GM21360 (cell line): ENCODE measurements around the gene KIAA0930.

Experiments
- ATAC-seq: cut with Tn5 transposase; IDR thresholded peaks from one replicate; pipeline ENCODE4 v1.9.1; 2021; ENCODE audit warnings: mild to moderate bottlenecking, moderate library complexity; ENCODE audit not compliant: unreplicated experiment

The KIAA0930 gene

GRCh38 chr22:45185718-45186514 lies 54.8 kb downstream of the KIAA0930 start:
- ATAC-seq: no peak

GRCh38 chr22:45183974-45184373 lies 56.7 kb downstream of the KIAA0930 start:
- ATAC-seq: no peak

DNA sequence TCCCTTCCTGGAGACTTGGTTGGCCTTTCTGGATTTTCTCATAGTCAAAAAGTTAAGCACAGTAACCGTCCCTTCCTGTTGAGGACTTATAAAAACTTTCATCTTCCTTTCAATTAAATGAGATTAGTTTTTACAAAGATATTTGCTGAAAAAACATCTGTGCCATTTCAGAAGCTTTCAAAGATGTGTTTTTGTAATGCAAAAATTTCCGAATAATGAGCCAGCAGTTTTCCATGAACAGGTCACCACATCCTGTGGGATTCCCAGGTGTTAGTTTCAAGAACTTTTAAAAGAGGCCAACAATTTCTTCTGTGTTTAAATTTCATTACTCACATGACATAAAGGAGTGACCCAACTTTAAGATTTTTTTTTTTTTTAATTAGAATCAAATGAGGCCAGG lies 58.9 kb downstream of the KIAA0930 start:
- no peak for ATAC-seq

DNA sequence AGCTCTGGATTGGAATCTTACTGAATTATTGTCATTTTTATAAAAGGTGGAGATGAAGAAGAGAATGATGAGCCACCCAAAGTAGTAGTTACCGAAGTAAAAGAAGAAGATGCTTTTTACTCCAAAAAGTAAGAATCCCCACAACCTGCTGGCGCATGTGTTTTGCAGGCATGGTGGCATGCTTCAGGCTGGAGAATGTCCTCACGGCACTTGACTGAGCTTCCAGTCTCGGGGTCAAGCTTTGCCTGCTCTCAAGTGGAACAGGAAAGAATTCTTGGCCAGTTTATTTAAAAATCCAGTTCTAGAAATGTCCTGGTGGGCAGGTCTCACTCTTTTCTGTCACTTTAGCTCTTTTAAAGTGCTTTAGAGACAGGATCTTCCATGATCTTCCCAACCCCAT lies 59.5 kb downstream of the KIAA0930 start:
- no peak for ATAC-seq

GRCh38 chr22:45180146-45180679 lies 60.5 kb downstream of the KIAA0930 start:
- no peak for ATAC-seq

- ATAC-seq: no peak
Observed at GRCh38 chr22:45179276-45180049, 61.2 kb downstream of the KIAA0930 start.

DNA sequence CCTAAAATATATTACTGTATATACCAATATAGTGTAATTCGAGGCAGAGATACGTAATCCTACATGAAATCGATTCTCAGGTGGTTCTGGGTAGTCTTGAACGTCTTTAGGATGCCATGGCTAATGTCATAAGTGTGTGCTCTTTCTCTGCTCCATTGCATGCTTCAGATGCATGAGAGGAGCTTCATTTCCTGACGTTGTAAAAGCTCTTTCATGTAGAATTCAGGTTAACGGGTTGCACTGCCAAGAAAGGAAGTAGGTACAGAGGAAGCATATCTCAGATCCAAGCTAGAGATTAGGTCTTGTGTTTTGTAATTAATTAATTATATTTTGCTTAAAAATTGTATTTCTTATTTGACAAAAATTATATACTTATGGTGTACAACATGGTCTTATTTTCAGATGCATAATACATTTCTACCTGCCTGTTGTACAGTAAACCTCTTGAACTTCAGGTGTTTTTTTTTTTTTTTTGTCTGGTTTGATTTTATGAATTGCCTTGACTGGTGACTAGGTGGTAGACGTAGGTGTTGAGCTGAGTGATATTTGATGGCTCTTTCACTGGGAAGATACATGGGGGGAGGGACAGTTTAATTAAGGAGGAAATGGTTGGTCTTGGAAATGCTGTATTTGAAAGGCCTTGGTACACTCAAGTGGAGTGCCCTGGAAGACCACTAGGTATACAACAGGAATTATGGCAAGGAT lies 67.7 kb downstream of the KIAA0930 start:
- ATAC-seq: no peak

DNA sequence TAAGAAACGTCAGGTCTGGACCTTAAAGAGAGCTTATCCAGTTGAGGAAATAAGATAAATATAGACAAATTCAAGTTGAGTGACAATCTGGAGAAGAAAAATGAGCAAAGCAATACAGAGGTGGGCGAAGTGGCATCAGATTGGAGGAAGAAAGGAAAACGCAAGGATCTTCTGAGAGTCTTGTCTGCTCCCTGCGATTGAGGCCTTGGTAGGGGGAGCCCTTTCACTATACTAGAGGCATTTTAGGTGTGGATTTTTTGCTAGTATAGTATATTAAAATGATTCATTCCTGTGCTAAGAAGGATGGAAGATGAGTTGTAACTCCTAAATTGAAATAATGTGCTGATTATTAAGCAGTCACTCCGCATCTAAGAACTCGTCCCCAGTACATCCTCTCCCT lies 68.9 kb downstream of the KIAA0930 start:
- ATAC-seq: no peak

GRCh38 chr22:45169591-45170466 lies 70.9 kb downstream of the KIAA0930 start:
- ATAC-seq: no peak

DNA sequence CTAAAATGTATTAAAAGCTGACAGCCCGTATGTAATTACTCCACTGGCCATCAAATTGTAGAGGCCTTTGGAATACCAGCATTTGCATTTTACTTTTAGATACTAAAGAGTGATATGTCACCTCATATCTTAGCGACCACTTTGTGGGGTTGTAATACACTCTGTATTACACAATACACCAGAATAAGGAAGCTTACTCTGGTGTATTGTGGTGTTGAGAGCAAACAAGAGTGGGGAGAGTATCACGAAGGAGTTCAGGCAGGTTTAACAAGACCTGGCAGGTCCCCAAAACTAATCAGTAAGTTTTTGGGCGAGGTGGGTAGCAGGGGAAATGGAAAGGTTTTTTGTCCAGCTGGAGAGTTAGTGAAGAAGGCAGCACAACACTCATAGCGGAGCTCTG lies 73.8 kb downstream of the KIAA0930 start:
- no peak for ATAC-seq

DNA sequence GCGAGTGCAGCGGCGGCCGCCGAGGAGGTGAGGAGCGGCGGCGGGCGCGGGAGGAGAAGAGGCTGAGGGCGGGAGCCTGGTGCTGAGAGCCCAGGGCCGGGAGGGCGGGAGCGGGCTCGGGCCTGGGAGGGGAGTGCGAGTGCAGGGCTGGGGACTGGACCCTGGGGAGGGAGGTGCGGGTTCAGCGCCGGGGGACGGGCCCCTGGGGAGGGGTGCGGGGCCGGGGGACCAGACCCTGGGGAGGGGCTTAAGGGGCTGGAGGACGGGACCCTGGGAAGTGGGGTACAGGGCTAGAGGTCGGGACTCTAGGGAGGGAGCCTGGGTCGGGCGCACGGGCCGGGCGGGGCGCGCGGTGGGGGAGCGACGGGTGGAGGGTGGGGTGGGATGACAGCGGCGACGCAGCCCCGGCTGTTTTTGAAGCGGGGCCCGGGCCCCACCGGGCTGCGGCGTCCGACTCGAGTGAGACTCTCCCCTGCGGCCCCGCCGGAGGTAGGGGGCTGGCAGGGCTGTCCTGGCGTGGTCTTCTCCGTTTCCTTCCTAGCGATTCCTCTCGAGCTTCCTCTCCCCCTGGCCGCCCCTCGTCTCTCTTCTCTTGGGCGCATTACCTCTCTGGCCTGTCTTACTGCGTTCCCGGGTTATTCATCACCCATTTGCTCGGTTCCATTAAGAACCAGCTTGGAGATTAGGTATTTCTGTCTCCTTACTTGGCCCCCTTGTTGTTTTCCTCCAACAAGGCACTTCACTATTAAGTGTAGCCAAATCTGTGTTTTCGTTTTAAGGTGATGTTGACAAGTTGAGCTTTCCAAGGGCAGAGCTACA lies 76.2 kb downstream of the KIAA0930 start:
- ATAC-seq: peak; percentile 31

GRCh38 chr22:45163451-45164269 lies 77.0 kb downstream of the KIAA0930 start, which contains the start of gene NUP50:
Gene NUP50 (plus strand): TSS chr22:45163925. CDS start chr22:45168178, 4,253 bp downstream.
- peak; percentile 65 for ATAC-seq

- no peak for ATAC-seq
Observed at GRCh38 chr22:45163099-45163450, 77.6 kb downstream of the KIAA0930 start.

GRCh38 chr22:45162531-45162930 lies 78.2 kb downstream of the KIAA0930 start:
- ATAC-seq: no peak

GRCh38 chr22:45159652-45160462 lies 80.8 kb downstream of the KIAA0930 start:
- no peak for ATAC-seq

GRCh38 chr22:45157907-45158306 lies 82.8 kb downstream of the KIAA0930 start:
- no peak for ATAC-seq

GRCh38 chr22:45155050-45155840 lies 85.4 kb downstream of the KIAA0930 start:
- no peak for ATAC-seq
